B cell (primary cell): ENCODE data around the gene THAP2. TPM values are rescaled to one million over a fixed set of nuclear protein-coding genes. Genes with fewer than 3 reads are reported as not detected.

Experiments used
- ATAC-seq: fragments of 200-7000 bp; cut with Tn5 transposase; one replicate; pipeline ENCODE4 v1.10.0; 2021; ENCODE audit warnings: low read depth, mild to moderate bottlenecking, moderate number of reproducible peaks, moderate library complexity
- CTCF ChIA-PET: fragments of 350-600 bp; sonication (Branson Sonifier 250); formaldehyde crosslinking; loops from one replicate; lab custom pipeline; 2021; ENCODE audit warnings: antibody characterized with exemption, inconsistent platforms; lab: Charles Lee
- POLR2A ChIA-PET: fragments of 350-600 bp; sonication (Branson Sonifier 250); formaldehyde crosslinking; loops from one replicate; lab custom pipeline; 2021; ENCODE audit warnings: antibody characterized with exemption; lab: Charles Lee
- DNase-seq: peaks from one replicate; pipeline ENCODE4 v3.0.0; 2013
- H2AFZ ChIP-seq: 2 replicates; pipeline ENCODE4 v1.6.1; 2012; ENCODE audit warnings: mild to moderate bottlenecking, low read depth, low read length; ENCODE audit not compliant: insufficient read depth, poor library complexity, severe bottlenecking
- H3K27ac ChIP-seq, 2 donors: 1 replicate in 1 of 2; 2 replicates in 1 of 2; pipeline ENCODE4 v1.5.1; 2012 to 2013; ENCODE audit warnings: low read length in 2 of 2, mild to moderate bottlenecking in 2 of 2, moderate library complexity in 1 of 2
- H3K27me3 ChIP-seq, 4 experiments: fragments of 200-600 bp in 1 of 4; sonication (generic) in 1 of 4; replicated peaks in 1 of 4; 1 replicate in 2 of 4; 2 replicates in 2 of 4; pipeline versions ENCODE4 v1.6.1 to v1.7.0; 2013 to 2016; ENCODE audit warnings: low read length in 3 of 4, mild to moderate bottlenecking in 2 of 4, mixed read lengths in 1 of 4, moderate library complexity in 1 of 4; ENCODE audit not compliant: insufficient read depth in 4 of 4, control insufficient read depth in 3 of 4; ENCODE audit errors: control extremely low read depth in 1 of 4
- H3K36me3 ChIP-seq, 2 experiments: replicated peaks in 1 of 2; 1 replicate in 1 of 2; 2 replicates in 1 of 2; pipeline versions ENCODE4 v1.6.1 to v1.7.1; 2013; ENCODE audit warnings: low read length in 1 of 2; ENCODE audit not compliant: insufficient read depth in 2 of 2, control insufficient read depth in 1 of 2; ENCODE audit errors: control extremely low read depth in 1 of 2, extremely low read depth in 1 of 2
- H3K4me1 ChIP-seq, 2 donors: fragments of 200-600 bp in 1 of 2; sonication (generic) in 1 of 2; 1 replicate in 1 of 2; 2 replicates in 1 of 2; pipeline versions ENCODE4 v1.5.1 to v1.6.1; 2013 to 2017; ENCODE audit warnings: low read length in 2 of 2; ENCODE audit not compliant: control insufficient read depth in 2 of 2, insufficient read depth in 2 of 2
- H3K4me2 ChIP-seq: replicated peaks from 2 replicates; pipeline ENCODE3; 2012; ENCODE audit warnings: mild to moderate bottlenecking, low read depth, low read length; ENCODE audit not compliant: poor library complexity, severe bottlenecking
- H3K4me3 ChIP-seq, 5 experiments: fragments of 200-600 bp in 1 of 5; sonication (generic) in 1 of 5; 1 replicate in 3 of 5; 2 replicates in 2 of 5; pipeline versions ENCODE4 v1.5.1 to v1.7.0; 2011 to 2016; ENCODE audit warnings: low read length in 4 of 5, mild to moderate bottlenecking in 4 of 5, low read depth in 2 of 5, control low read depth in 1 of 5, moderate library complexity in 1 of 5; ENCODE audit not compliant: insufficient read depth in 1 of 5; ENCODE audit errors: control extremely low read depth in 1 of 5, extremely low read depth in 1 of 5
- H3K79me2 ChIP-seq: fragments of 200-600 bp; sonication (generic); one replicate; pipeline ENCODE4 v1.6.0; 2016; ENCODE audit warnings: low read length; ENCODE audit not compliant: control insufficient read depth, insufficient read depth
- H3K9ac ChIP-seq: fragments of 200-600 bp; sonication (generic); 2 replicates; pipeline ENCODE4 v1.6.1; 2017; ENCODE audit warnings: mild to moderate bottlenecking, low read length, moderate library complexity
- H3K9me3 ChIP-seq, 3 donors: one replicate each; pipeline versions ENCODE4 v1.6.1 to v1.7.1; 2013; ENCODE audit warnings: low read length in 2 of 3; ENCODE audit not compliant: control insufficient read depth in 2 of 3, insufficient read depth in 1 of 3; ENCODE audit errors: control extremely low read depth in 1 of 3
- H4K20me1 ChIP-seq: 2 replicates; pipeline ENCODE4 v1.6.0; 2012; ENCODE audit warnings: mild to moderate bottlenecking, low read length; ENCODE audit not compliant: insufficient read depth, control insufficient read depth, poor library complexity, severe bottlenecking
- H3K27ac Mint-ChIP-seq: one replicate; pipeline ENCODE4 v1.8.0; 2021; ENCODE audit warnings: mixed read lengths
- H3K27me3 Mint-ChIP-seq: one replicate; pipeline ENCODE4 v1.8.0; 2021; ENCODE audit warnings: mixed read lengths
- H3K4me1 Mint-ChIP-seq: one replicate; pipeline ENCODE4 v1.8.0; 2021; ENCODE audit warnings: mixed read lengths
- H3K4me3 Mint-ChIP-seq: one replicate; pipeline ENCODE4 v1.8.0; 2021; ENCODE audit warnings: mixed read lengths
- H3K9me3 Mint-ChIP-seq: one replicate; pipeline ENCODE4 v1.8.0; 2022; ENCODE audit warnings: mixed read lengths; ENCODE audit not compliant: insufficient read depth
- CTCF ChIP-seq: fragments of 200-600 bp; IDR thresholded peaks from one replicate; pipeline ENCODE4 v1.8.0; 2022; ENCODE audit warnings: antibody characterized with exemption, mild to moderate bottlenecking
- EZH2 ChIP-seq: IDR thresholded peaks from 2 replicates; pipeline ENCODE4 v1.6.1; 2012; ENCODE audit warnings: borderline replicate concordance, low read depth, mild to moderate bottlenecking, moderate library complexity, low read length; ENCODE audit not compliant: insufficient read depth, poor library complexity, severe bottlenecking
- WGBS: methylation state at CpG from one replicate; pipeline ENCODE4 v1.1.5; 2013; ENCODE audit warnings: missing lambda C conversion rate; ENCODE audit not compliant: insufficient coverage; 5-methylcytosine and 5-hydroxymethylcytosine counted together
- intact Hi-C: fragments of 100-400 bp; cut with micrococcal nuclease; formaldehyde crosslinking; loops from one replicate; pipeline ENCODE4 v1.10.0; 2022
- polyA plus RNA-seq: library from polyadenylated mRNA; depleted of rRNA; stranded (reverse); fragments of >200 nt; gene quantifications from 2 replicates; pipeline ENCODE4 v1.2.3, GENCODE V29; 2012
- total RNA-seq, 2 donors: library from RNA; stranded (reverse); fragments of 120-200 nt in 1 of 2; gene quantifications; 1 replicate in 1 of 2; 2 replicates in 1 of 2; pipeline versions ENCODE4 v1.2.3 to v1.2.4, GENCODE V29; 2013 to 2022

Gene THAP2
- total and polyA plus RNA-seq, 2 donors (not counting 1 experiment from before 2014, with no cell fraction given), result 11.6 to 13.2 TPM

GRCh38 chr12:71653137-71653536, 11.0 kb upstream of the THAP2 start:
- no CpG with 5 or more reads among the region's 2 CpGs for WGBS
- H3K4me3 ChIP-seq, result no peak overlapping the region
- H2AFZ ChIP-seq, result no peak overlapping the region
- H3K4me2 ChIP-seq, result no peak overlapping the region
- peaks cover 0 to 4% (median 0%) of the 10 kb centered on the region in 3 donors for H3K9me3 ChIP-seq
- TF ChIP-seq CTCF, result no peak
- TF ChIP-seq EZH2, result no peak
- DNase-seq (no peak), ATAC-seq (no peak)
- peaks cover 89% of the 10 kb centered on the region for H3K79me2 ChIP-seq
- H3K9ac ChIP-seq, result no peak overlapping the region
- ChIA-PET POLR2A (no interaction called here), CTCF (interaction anchor here (2.0 kb wide), 1 partner anchor 94 kb away, joined by 5 read pairs; no protein-coding TSS in a partner anchor)
- Mint-ChIP-seq H3K9me3 (no peaks in the 10 kb centered on the region), H3K4me1 (peaks cover 26% of the 10 kb centered on the region), H3K27ac (no peak overlapping the region), H3K4me3 (no peak overlapping the region), H3K27me3 (no peaks in the 10 kb centered on the region)
- H3K27ac ChIP-seq, result no peak overlapping the region
- H3K4me1 ChIP-seq, result peaks cover 4 to 13% of the 10 kb centered on the region in 2 donors
- H3K27me3 ChIP-seq, result no peaks in the 10 kb centered on the region
- H3K36me3 ChIP-seq, result peaks cover 8 to 51% of the 10 kb centered on the region in 2 experiments
- H4K20me1 ChIP-seq, result peaks cover 46% of the 10 kb centered on the region
- intact Hi-C loops, result no loop called here

- POLR2A ChIA-PET, result no interaction called here
- Mint-ChIP-seq H3K4me1 (peaks cover 30% of the 10 kb centered on the region), H3K9me3 (no peaks in the 10 kb centered on the region), H3K27ac (no peak overlapping the region), H3K4me3 (no peak overlapping the region), H3K27me3 (no peaks in the 10 kb centered on the region)
- H3K4me2 ChIP-seq, result no peak overlapping the region
- H3K4me1 ChIP-seq, result peaks cover 4 to 13% of the 10 kb centered on the region in 2 donors
- no peak for DNase-seq
- intact Hi-C loops, result no loop called here
- no peak overlapping the region for H2AFZ ChIP-seq
- H3K4me3 ChIP-seq, result no peak overlapping the region
- 90% methylated on average over 2 of the region's 3 CpGs for WGBS
- peaks cover 37% of the 10 kb centered on the region for H4K20me1 ChIP-seq
- H3K36me3 ChIP-seq, result peaks cover 10 to 54% of the 10 kb centered on the region in 2 experiments
- TF ChIP-seq CTCF (no peak), EZH2 (no peak)
- CTCF ChIA-PET, result interaction anchor here (0.6 to 2.0 kb wide), 3 partner anchors 18 to 93 kb away, joined by 3 to 6 read pairs (median 5); no protein-coding TSS in a partner anchor
- no peaks in the 10 kb centered on the region for H3K27me3 ChIP-seq
- H3K79me2 ChIP-seq, result peaks cover 90% of the 10 kb centered on the region
- ATAC-seq, result no peak
- no peak overlapping the region for H3K27ac ChIP-seq
- peaks cover 0 to 4% (median 0%) of the 10 kb centered on the region in 3 donors for H3K9me3 ChIP-seq
- no peak overlapping the region for H3K9ac ChIP-seq
Observed at GRCh38 chr12:71654200-71654599, 9.9 kb upstream of the THAP2 start.
